Measurements from ENCODE around the gene PLXNB3.
"Not testable (repeated sequence)": the region's sequence is repeated elsewhere in the genome, so short reads cannot be mapped to it uniquely, and the experiment has no call there.

PLXNB3 gene

GRCh38 chrX:153746359-153746758 is 17.7 kb upstream of the PLXNB3 start:
- TF ChIP-seq CTCF (IDR thresholded peaks at IDR 0.05; ENCODE audit: low read depth, low read length, missing control alignments): no peak
- no peak overlapping the region for H3K4me3 ChIP-seq (replicated peaks; ENCODE audit: low read depth, low read length)
- DNase-seq (ENCODE audit: extremely low read depth, low read depth): no peak

GRCh38 chrX:153746991-153747390 is 17.1 kb upstream of the PLXNB3 start:
- not testable (repeated sequence) for DNase-seq (ENCODE audit: extremely low read depth, low read depth); H3K4me3 ChIP-seq (replicated peaks; ENCODE audit: low read depth, low read length)

GRCh38 chrX:153749017-153749416 is 15.0 kb upstream of the PLXNB3 start:
- DNase-seq (ENCODE audit: extremely low read depth, low read depth); H3K4me3 ChIP-seq (replicated peaks; ENCODE audit: low read depth, low read length): not testable (repeated sequence)

GRCh38 chrX:153750127-153750774 is 13.8 kb upstream of the PLXNB3 start:
- no peak for DNase-seq (ENCODE audit: extremely low read depth, low read depth)
- no peak overlapping the region for H3K4me3 ChIP-seq (replicated peaks; ENCODE audit: low read depth, low read length)
- TF ChIP-seq CTCF (IDR thresholded peaks at IDR 0.05; ENCODE audit: low read depth, low read length, missing control alignments): no peak

GRCh38 chrX:153755136-153755535 is 8.9 kb upstream of the PLXNB3 start:
- H3K4me3 ChIP-seq (replicated peaks; ENCODE audit: low read depth, low read length): no peak overlapping the region
- DNase-seq (ENCODE audit: extremely low read depth, low read depth): no peak
- no peak for TF ChIP-seq CTCF (IDR thresholded peaks at IDR 0.05; ENCODE audit: low read depth, low read length, missing control alignments)

- H3K4me3 ChIP-seq (replicated peaks; ENCODE audit: low read depth, low read length): no peak overlapping the region
- TF ChIP-seq CTCF (IDR thresholded peaks at IDR 0.05; ENCODE audit: low read depth, low read length, missing control alignments): no peak
- no peak for DNase-seq (ENCODE audit: extremely low read depth, low read depth)
Observed at GRCh38 chrX:153761863-153762262, 2.2 kb upstream of the PLXNB3 start.

GRCh38 chrX:153762626-153763173 is 1.3 kb upstream of the PLXNB3 start:
- no peak overlapping the region for H3K4me3 ChIP-seq (replicated peaks; ENCODE audit: low read depth, low read length)
- no peak for DNase-seq (ENCODE audit: extremely low read depth, low read depth)
- no peak for TF ChIP-seq CTCF (IDR thresholded peaks at IDR 0.05; ENCODE audit: low read depth, low read length, missing control alignments)

- H3K4me3 ChIP-seq (replicated peaks; ENCODE audit: low read depth, low read length): no peak overlapping the region
- DNase-seq (ENCODE audit: extremely low read depth, low read depth): no peak
- no peak for TF ChIP-seq CTCF (IDR thresholded peaks at IDR 0.05; ENCODE audit: low read depth, low read length, missing control alignments)
Observed at GRCh38 chrX:153763298-153763932, 634 bp upstream of the PLXNB3 start.

Data from HFF-Myc (cell line).